OCI-LY3 (cell line): Measurements from ENCODE around the gene TMEM72.

Experiments
- CTCF ChIP-seq: fragments of 200-600, 300-600 bp; sonication (generic); IDR thresholded peaks from 2 replicates; pipeline ENCODE4 v1.5.1; 2014; ENCODE audit warnings: antibody characterized with exemption, low read length, low read depth
- EZH2phosphoT487 ChIP-seq: fragments of 200-600 bp; shearing (Covaris generic); IDR thresholded peaks from 2 replicates; pipeline ENCODE4 v1.6.1; 2018; ENCODE audit warnings: antibody characterized with exemption, mixed run types, low read depth

- TF ChIP-seq CTCF: no peak
- no peak for TF ChIP-seq EZH2phosphoT487
These were observed 17.3 kb upstream of the TMEM72 start for GRCh38 chr10:44893604-44894468.
